SJSA1 (cell line): ENCODE measurements around the gene FAM120B. TPM values are rescaled to one million over a fixed set of nuclear protein-coding genes. Genes with fewer than 3 reads are reported as not detected.

ENCODE experiments used
- DNase-seq, 2 experiments: peaks; one replicate each; pipeline ENCODE4 v3.0.0-alpha.2; 2015 to 2020; ENCODE audit warnings: low spot score in 2 of 2, low read depth in 1 of 2
- H3K27ac ChIP-seq: fragments of 250-450 bp; sonication (Bioruptor Pico); 2 replicates; pipeline ENCODE4 v1.5.1; 2020; ENCODE audit warnings: mild to moderate bottlenecking, moderate library complexity
- H3K27me3 ChIP-seq: fragments of 250-450 bp; sonication (Bioruptor Pico); replicated peaks from 2 replicates; pipeline ENCODE4 v1.5.1; 2020; ENCODE audit warnings: mild to moderate bottlenecking, moderate library complexity
- H3K36me3 ChIP-seq: fragments of 250-450 bp; sonication (Bioruptor Pico); 2 replicates; pipeline ENCODE4 v1.5.1; 2020; ENCODE audit warnings: mild to moderate bottlenecking
- H3K4me1 ChIP-seq: fragments of 250-450 bp; sonication (Bioruptor Pico); replicated peaks from 2 replicates; pipeline ENCODE4 v1.6.1; 2021; ENCODE audit warnings: mild to moderate bottlenecking
- H3K4me3 ChIP-seq: fragments of 250-450 bp; sonication (Bioruptor Pico); 2 replicates; pipeline ENCODE4 v1.5.1; 2020; ENCODE audit warnings: mild to moderate bottlenecking
- H3K9me3 ChIP-seq: fragments of 250-450 bp; sonication (Bioruptor Pico); replicated peaks from 2 replicates; pipeline ENCODE4 v1.5.1; 2020; ENCODE audit warnings: mild to moderate bottlenecking
- total RNA-seq: library from RNA; depleted of rRNA; stranded (reverse); fragments of >200 nt; shearing (Covaris generic); gene quantifications from 2 replicates; pipeline ENCODE4 v1.2.3, GENCODE V29; 2014

The FAM120B gene
- total RNA-seq, 1 experiment from 2014 or later: 15.0 TPM

DNA sequence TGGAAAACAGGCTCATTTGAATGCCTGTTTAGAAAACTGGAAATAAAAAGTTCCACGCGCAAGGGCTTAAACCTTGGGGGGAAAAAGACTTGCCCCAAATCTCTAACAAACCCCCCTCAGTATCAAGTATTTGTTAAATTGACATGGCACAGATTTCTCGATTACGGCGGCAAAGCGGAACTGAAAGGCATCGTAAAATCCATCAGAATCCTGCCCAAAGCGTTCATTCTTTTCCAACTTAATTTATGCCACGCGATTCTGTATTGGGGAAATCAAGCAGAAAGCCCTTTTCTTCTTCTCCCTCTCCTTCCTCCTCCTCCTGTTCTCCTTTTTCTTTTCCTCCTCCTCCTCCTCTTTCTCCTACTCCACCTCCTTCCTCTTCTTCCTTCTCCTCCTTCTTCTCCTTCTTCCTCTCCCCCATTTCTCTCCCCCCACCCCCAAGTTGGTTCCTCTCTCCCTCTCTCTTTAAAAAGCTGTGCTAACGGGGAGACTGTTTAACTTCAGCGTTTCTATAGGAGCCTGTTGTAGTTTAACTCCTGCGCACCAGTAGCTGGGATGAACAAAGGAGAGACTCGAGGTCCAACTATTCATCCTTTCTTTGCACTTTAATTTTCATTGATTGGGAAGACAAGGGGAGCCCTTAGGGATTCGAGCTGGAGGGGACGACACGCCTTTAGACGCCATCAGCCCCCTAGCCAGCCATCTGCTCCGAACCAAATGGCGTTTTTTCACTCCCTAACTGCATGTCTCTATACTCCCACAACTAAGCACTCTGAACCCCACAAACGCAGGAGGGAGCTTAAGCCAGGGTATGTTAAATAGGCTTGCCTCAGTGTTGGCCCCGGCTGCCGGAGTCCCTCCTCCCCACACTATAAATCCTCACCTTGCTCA lies 13.0 kb upstream of the FAM120B start:
- peak in 1 of 2 experiments; percentile 17 for DNase-seq
- Histone ChIP-seq H3K27ac (no peak overlapping the region), H3K27me3 (peaks cover 99% of the 10 kb centered on the region), H3K36me3 (no peaks in the 10 kb centered on the region), H3K9me3 (0 out of 2 replicates have a peak, but pooled peaks cover 11% of the 10 kb centered on the region), H3K4me3 (no peak overlapping the region), H3K4me1 (peaks cover 46% of the 10 kb centered on the region)

DNA sequence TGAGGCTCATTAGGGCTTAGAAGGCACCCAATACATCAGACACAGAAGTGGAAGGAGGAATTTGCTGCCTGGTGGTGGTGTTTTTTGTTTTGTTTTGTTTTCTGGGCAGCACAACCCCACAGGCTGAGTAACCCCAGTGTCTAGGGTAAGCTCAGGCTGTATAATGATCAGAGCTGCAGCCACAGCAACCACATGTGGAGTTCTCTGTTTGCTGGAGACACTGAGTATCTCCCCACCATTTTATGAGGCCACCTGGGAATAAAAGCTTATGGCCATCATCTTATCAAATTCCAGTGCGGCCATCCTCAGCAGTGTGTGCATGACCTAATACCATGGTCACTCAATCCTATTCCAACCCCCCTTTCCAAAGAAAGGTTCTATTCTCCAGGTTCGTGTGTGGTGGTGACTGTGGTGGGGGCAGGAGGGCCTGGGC lies 12.2 kb upstream of the FAM120B start:
- H3K4me1 ChIP-seq: peaks cover 44% of the 10 kb centered on the region
- H3K9me3 ChIP-seq: 0 out of 2 replicates have a peak, but pooled peaks cover 11% of the 10 kb centered on the region
- H3K27ac ChIP-seq: no peak overlapping the region
- H3K36me3 ChIP-seq: no peaks in the 10 kb centered on the region
- peak; percentile 10 to 16 for DNase-seq
- no peak overlapping the region for H3K4me3 ChIP-seq
- H3K27me3 ChIP-seq: peaks cover 99% of the 10 kb centered on the region

DNA sequence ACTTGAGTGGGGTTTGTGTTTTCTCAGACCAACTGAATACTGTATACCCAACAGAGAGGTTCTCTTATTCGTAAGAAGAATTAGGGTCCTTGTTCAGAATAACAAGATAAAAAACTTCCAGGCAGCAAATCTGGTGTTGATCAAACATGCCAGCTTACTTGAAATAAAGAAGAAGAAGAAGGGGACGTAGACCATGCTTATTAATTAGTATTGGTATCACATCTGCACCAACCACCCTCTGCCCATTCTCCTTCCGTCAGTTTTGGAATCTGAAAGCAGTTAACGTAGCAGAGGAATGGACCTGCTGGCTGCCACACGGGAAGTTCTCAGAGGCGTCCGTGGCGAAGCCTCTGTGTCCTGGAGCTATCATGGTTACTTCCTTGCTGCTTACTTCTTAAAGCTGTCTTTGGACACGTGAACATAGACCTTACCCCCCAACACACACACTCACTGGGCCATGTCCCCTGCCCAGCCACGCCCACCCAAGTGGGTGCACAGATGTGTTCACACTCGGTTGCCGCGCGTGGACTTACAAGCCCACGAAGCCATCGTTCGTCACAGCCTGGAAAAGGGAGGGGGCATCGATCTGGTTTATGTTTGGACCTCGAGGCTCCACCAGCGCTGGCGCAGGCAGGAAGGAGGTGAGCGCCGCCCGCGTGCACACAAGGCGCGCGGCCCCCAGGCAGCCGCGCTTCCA lies 11.6 kb upstream of the FAM120B start:
- Histone ChIP-seq H3K36me3 (no peaks in the 10 kb centered on the region), H3K4me3 (peak overlapping the region; percentile 31), H3K27me3 (peaks cover 99% of the 10 kb centered on the region), H3K4me1 (peaks cover 37% of the 10 kb centered on the region), H3K9me3 (0 out of 2 replicates have a peak, but pooled peaks cover 11% of the 10 kb centered on the region), H3K27ac (no peak overlapping the region)
- DNase-seq: peak; percentile 13 to 37

DNA sequence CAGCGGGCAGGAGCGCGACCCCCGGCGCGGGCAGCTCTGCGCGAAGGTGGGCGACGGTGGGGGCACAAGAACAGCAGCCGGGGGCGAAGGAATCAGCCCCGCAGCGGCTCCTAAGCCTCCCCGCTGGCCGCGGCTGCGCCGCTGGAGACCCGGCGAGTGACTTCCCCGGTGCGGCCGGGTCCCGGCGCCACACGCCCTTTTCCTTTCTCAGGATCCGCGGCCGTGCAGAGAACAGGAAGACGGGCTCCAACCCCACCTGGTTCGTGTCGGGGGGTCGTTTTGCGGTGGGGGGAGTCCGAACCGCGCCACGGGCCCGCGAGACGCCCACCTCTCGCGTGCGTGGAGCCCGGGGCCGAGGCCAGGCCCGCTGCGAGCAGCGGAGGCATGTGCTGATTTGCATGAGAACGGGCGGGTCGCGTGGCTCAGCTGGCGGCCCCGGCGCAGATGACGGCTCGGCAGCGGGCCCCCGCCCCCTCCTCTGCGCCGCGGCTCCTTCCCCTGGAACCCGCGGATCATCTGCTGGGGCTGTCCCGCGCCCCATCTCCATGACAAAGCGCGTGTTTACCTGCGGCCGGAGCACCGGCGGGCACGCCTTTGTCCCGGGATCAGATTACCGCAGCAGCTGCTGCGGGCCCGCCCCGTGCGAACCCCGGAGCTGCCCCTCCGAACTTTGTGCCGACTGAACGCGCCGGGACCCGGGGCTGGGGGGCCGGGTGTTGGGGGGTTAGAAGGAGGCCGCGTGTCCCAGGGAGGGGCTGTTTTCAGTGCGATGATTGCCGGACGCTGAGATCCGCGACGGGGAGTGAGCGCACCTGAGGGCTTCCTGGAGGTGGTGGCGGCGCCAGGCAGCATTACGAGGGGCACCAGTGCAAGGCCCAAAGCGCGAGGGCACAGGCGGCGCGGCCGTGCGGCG lies 10.8 kb upstream of the FAM120B start:
- Histone ChIP-seq H3K27ac (no peak overlapping the region), H3K27me3 (peaks cover 96% of the 10 kb centered on the region), H3K4me1 (peaks cover 32% of the 10 kb centered on the region), H3K9me3 (0 out of 2 replicates have a peak, but pooled peaks cover 9% of the 10 kb centered on the region), H3K36me3 (no peaks in the 10 kb centered on the region), H3K4me3 (peak overlapping the region; percentile 31)
- DNase-seq: peak; percentile 43 to 49

DNA sequence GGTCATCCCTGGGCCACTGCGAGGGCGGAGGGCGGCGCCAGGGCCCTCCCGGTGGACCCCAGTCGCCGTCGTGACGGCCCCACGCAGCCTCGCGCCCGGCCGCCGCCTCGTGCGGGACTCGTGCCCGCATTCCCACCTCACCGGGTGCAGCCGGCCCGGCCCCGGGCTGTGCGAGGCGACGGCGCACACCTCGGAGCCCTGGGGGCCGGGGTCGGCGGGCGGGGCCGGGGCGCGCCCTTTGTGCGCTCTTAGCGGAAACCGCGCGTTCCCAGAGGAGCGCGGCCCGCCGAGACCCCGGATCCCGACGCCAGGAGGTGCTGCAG lies 10.2 kb upstream of the FAM120B start:
- Histone ChIP-seq H3K27me3 (peaks cover 91% of the 10 kb centered on the region), H3K4me1 (peaks cover 28% of the 10 kb centered on the region), H3K36me3 (no peaks in the 10 kb centered on the region), H3K9me3 (0 out of 2 replicates have a peak, but pooled peaks cover 9% of the 10 kb centered on the region), H3K27ac (no peak overlapping the region), H3K4me3 (no peak overlapping the region)
- DNase-seq: peak in 1 of 2 experiments; percentile 27

DNA sequence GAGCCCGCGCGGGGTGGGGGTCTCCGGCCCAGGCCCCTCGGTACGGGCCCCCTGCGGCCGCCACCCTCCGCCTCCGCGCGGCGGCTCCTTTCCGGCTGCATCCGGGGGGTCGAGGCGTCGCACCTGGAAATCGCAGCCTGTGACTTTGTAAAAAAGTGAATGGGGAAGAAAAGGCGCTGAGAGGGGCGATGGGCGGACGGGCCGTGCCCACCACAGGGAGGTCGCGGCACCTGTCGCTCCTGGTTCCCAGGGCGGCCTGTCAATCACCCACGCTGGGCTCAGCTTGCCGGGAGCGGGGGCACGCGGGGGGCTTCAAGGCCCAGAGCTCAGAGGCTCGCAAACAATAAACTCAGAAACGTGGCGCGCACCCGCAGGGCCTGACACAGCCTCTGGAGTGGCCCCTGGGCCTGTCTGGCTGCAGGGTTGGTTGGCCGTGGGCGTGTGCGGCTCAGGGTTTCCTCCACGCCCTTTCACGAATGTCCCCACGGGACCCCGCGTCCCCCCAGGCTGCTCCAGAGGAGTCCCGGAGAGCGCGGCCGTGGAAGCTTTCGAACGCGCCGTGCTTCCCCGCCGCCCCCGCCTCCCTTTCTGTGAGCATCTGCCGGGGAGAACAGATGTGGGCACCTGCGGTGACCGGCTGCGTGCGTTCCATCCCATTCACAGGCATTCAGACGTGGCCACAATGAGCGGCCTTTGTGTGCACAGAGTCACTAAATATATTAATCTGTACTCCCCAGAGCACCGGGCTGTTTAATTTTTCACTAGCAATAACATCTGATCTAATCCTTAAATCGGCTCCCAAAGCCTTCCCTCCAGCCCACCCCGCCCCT lies 9.6 kb upstream of the FAM120B start:
- Histone ChIP-seq H3K27me3 (peaks cover 86% of the 10 kb centered on the region), H3K4me1 (peaks cover 22% of the 10 kb centered on the region), H3K4me3 (no peak overlapping the region), H3K36me3 (no peaks in the 10 kb centered on the region), H3K27ac (no peak overlapping the region), H3K9me3 (0 out of 2 replicates have a peak, but pooled peaks cover 9% of the 10 kb centered on the region)
- DNase-seq: peak in 1 of 2 experiments; percentile 43

DNA sequence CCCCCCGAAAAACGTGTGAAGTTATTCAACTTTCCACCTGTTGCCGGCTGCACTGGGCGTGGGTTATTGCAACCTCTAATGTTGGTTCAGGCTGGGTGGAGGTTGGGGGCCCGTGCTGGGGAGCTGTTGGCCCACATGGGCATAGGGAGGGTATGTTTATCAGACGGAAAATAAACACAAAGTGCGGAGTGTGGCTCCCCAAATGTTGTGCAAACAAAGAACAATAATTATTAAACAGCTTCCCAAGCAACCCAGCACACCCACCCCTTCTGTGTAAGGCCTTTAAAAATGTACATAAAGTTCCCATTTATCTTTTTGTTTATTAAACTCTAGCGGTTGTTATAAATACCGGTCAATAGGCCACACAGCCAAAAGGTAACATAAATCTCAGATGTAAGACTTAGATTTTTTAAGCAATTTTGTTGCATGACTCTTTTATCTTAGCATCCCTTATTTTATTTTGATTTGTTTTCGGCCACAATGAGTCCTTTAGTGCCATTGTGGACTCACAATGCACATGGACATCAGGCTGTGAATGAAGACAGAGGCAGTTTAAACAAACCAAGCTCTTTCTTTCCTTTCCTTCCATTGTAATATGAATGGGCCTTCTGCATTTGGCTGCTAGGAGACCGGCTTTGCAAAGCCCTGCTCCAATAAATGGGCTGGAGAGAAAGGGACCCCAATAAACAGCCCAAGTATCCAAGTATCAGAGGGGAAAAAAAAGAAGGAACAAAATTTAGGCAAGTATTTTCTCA lies 8.8 kb upstream of the FAM120B start:
- Histone ChIP-seq H3K27ac (no peak overlapping the region), H3K4me3 (no peak overlapping the region)
- DNase-seq: no peak

DNA sequence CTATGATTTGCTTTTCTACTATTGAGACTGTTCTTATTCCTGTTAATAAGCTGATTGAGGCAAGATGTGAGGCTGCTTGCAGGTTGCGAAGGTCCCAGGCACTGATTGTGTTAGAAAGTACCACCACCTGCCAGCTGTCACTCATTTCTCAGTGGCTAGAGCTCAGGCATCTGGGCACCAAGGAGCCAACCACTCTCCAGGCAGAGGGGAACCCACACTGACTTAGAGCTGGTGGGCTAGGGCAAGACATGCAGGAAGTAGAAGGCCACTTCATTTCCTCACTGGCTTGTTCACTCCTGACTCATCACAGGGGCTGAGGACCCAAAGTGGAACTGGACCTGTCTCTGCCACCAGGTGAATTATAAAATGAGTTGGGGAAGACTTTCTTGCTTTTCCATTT lies 7.9 kb upstream of the FAM120B start:
- Histone ChIP-seq H3K27ac (no peak overlapping the region), H3K9me3 (0 out of 2 replicates have a peak, but pooled peaks cover 9% of the 10 kb centered on the region), H3K4me3 (no peak overlapping the region), H3K36me3 (no peaks in the 10 kb centered on the region), H3K4me1 (peaks cover 21% of the 10 kb centered on the region), H3K27me3 (peaks cover 68% of the 10 kb centered on the region)
- peak in 1 of 2 experiments; percentile 19 for DNase-seq

More for the DNA sequence above, 8.8 kb upstream of the FAM120B start:
- Histone ChIP-seq H3K27me3 (peaks cover 78% of the 10 kb centered on the region), H3K4me1 (peaks cover 21% of the 10 kb centered on the region), H3K36me3 (no peaks in the 10 kb centered on the region), H3K9me3 (0 out of 2 replicates have a peak, but pooled peaks cover 9% of the 10 kb centered on the region)

DNA sequence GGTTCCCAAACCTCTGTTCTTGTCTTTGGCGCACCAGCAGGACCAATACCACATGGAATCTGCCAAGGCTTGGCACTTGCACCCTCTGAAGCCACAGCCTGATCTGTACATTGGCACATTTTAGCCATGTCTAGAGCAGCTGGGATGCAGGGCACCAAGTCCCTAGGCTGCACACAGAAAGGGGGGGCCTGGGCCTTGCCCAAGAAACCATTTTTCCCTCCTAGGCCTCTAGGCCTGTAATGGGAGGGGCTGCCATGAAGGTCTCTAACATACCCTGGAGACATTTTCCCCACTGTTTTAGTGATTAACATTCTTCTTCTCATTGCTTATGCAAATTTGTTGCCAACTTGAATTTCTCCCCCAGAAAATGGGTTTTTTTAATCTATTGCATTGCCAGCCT lies 5.4 kb upstream of the FAM120B start:
- DNase-seq: no peak
- Histone ChIP-seq H3K36me3 (no peaks in the 10 kb centered on the region), H3K4me3 (no peak overlapping the region), H3K27ac (no peak overlapping the region), H3K27me3 (peaks cover 43% of the 10 kb centered on the region), H3K9me3 (0 out of 2 replicates have a peak, but pooled peaks cover 3% of the 10 kb centered on the region), H3K4me1 (peaks cover 12% of the 10 kb centered on the region)

DNA sequence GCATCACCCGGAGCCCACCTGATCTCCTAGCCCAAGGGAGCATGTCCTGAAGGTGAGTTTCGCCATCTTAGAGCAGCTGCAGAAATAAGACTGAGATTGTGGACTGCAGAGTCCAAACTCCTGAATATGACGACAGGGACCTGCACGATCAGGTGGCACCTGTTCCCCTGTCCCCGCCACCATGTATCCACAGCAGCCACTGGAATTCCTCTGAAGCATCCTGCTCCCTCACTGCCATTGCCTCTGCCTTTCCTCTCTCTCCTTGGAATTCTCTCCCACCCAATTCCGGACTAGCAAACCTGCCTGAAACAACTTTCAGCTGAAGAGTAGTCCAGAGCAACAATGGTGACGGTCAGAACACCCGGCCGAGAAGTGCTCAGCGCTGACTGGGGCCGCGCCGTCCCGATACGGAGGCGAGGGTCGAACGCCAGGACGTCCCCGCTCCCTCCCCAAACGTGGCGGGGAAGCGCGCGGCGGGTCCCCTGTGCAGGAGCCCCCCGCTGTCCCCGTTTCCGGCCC lies 694 bp upstream of the FAM120B start:
- Histone ChIP-seq H3K4me1 (peaks cover 17% of the 10 kb centered on the region), H3K27ac (peak overlapping the region; percentile 15; the same call in 1 of the 2 replicates), H3K9me3 (no peaks in the 10 kb centered on the region), H3K36me3 (peaks cover 15% of the 10 kb centered on the region), H3K27me3 (no peaks in the 10 kb centered on the region), H3K4me3 (peak overlapping the region; percentile 92)
- peak in 1 of 2 experiments; percentile 24 for DNase-seq

DNA sequence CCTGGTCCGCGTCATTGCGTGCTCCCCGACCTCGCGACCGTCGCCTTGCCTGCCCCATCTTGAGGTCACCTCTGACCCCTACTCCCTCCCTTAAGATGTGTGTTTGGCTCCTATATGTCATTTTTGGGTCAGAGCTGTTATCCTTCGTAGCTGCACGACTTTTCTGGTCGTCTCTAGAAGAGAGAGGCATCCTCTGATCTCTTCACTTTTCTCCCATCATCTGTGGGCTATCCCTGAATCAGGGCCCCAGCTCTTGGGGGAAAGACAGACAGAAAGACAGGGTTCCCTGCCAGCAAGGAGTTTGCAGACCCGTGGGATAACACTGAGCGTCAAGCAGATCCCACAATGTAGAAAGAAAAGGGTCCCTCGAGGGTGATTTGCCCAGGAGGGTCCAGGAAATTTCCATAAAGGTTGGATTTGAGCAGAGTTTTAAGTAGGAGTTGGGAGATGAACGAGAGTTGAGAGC lies 555 bp downstream of the FAM120B start:
- Histone ChIP-seq H3K4me3 (peak overlapping the region; percentile 92), H3K27ac (peak overlapping the region; percentile 82), H3K36me3 (peaks cover 22% of the 10 kb centered on the region), H3K4me1 (peaks cover 17% of the 10 kb centered on the region), H3K27me3 (no peaks in the 10 kb centered on the region), H3K9me3 (no peaks in the 10 kb centered on the region)
- peak in 1 of 2 experiments; percentile 21 for DNase-seq
